SK-N-SH treated with all-trans-retinoic acid at 6 μM for 48 hours (cell line): ENCODE measurements around the gene RBFOX2.

Experiments
- ATAC-seq: fragments of 200-7000 bp; cut with Tn5 transposase; 3 replicates; pipeline ENCODE4 v1.9.1; 2020; ENCODE audit warnings: mild to moderate bottlenecking, moderate library complexity
- ARNTL ChIP-seq: fragments of 450-650 bp; formaldehyde crosslinking; IDR thresholded peaks from 2 replicates; pipeline ENCODE4 v1.5.0; 2020; ENCODE audit warnings: low read depth, mild to moderate bottlenecking, moderate library complexity, borderline replicate concordance
- BACH2 ChIP-seq: fragments of 250-450 bp; sonication (Bioruptor Pico); IDR thresholded peaks from 2 replicates; pipeline ENCODE4 v1.9.0; 2021; ENCODE audit warnings: mild to moderate bottlenecking, borderline replicate concordance
- GLIS3 ChIP-seq: fragments of 250-450 bp; sonication (Bioruptor Pico); IDR thresholded peaks from 2 replicates; pipeline ENCODE4 v1.5.0; 2020; ENCODE audit warnings: mild to moderate bottlenecking, moderate library complexity
- ISL1 ChIP-seq: fragments of 250-450 bp; sonication (Bioruptor Pico); IDR thresholded peaks from 2 replicates; pipeline ENCODE4 v2.1.2; 2022; ENCODE audit warnings: mild to moderate bottlenecking, moderate library complexity
- OSR1 ChIP-seq: fragments of 250-450 bp; sonication (Bioruptor Pico); IDR thresholded peaks from 2 replicates; pipeline ENCODE4 v1.8.0; 2022; ENCODE audit warnings: moderate library complexity, mild to moderate bottlenecking, inconsistent platforms
- PPARA ChIP-seq: fragments of 250-450 bp; sonication (Bioruptor Pico); IDR thresholded peaks from 2 replicates; pipeline ENCODE4 v1.5.0; 2020; ENCODE audit warnings: mild to moderate bottlenecking, borderline replicate concordance
- RARB ChIP-seq: fragments of 250-450 bp; sonication (Bioruptor Pico); IDR thresholded peaks from 2 replicates; pipeline ENCODE4 v1.8.0; 2021; ENCODE audit warnings: mild to moderate bottlenecking, moderate library complexity
- SNAI2 ChIP-seq: fragments of 250-450 bp; sonication (Bioruptor Pico); IDR thresholded peaks from 2 replicates; pipeline ENCODE4 v1.5.0; 2020; ENCODE audit warnings: mild to moderate bottlenecking, moderate library complexity
- TOX ChIP-seq: fragments of 250-450 bp; sonication (Bioruptor Pico); IDR thresholded peaks from 2 replicates; pipeline ENCODE4 v1.8.0; 2021; ENCODE audit warnings: mild to moderate bottlenecking, moderate library complexity, borderline replicate concordance
- ZFP3 ChIP-seq: fragments of 250-450 bp; sonication (Bioruptor Pico); IDR thresholded peaks from 2 replicates; pipeline ENCODE4 v1.5.0; 2020; ENCODE audit warnings: mild to moderate bottlenecking, moderate library complexity
- ZNF565 ChIP-seq: fragments of 450-650 bp; formaldehyde crosslinking; conservative IDR thresholded peaks from 2 replicates; pipeline ENCODE4 v1.5.0; 2020; ENCODE audit warnings: low read depth, mild to moderate bottlenecking, moderate library complexity
- ZNF70 ChIP-seq: fragments of 450-650 bp; formaldehyde crosslinking; IDR thresholded peaks from 2 replicates; pipeline ENCODE4 v1.5.0; 2020; ENCODE audit warnings: mild to moderate bottlenecking, moderate library complexity
- ZNF8 ChIP-seq: fragments of 450-650 bp; formaldehyde crosslinking; IDR thresholded peaks from 2 replicates; pipeline ENCODE4 v1.5.0; 2020; ENCODE audit warnings: mild to moderate bottlenecking, moderate library complexity
- TF ChIP-seq, protein P1 (sequence below): fragments of 250-450 bp; sonication (Bioruptor Pico); IDR thresholded peaks from 2 replicates; pipeline ENCODE4 v1.5.1; 2021; ENCODE audit warnings: mild to moderate bottlenecking, moderate library complexity
- TF ChIP-seq, protein P2 (sequence below): fragments of 250-450 bp; sonication (Bioruptor Pico); IDR thresholded peaks from 2 replicates; pipeline ENCODE4 v1.8.0; 2020; ENCODE audit warnings: mild to moderate bottlenecking, moderate library complexity, borderline replicate concordance
- TF ChIP-seq, protein P3 (sequence below): fragments of 250-450 bp; sonication (Bioruptor Pico); IDR thresholded peaks from 2 replicates; pipeline ENCODE4 v1.5.1; 2020; ENCODE audit warnings: low read depth, mild to moderate bottlenecking, moderate library complexity
- TF ChIP-seq, protein P4 (sequence below): fragments of 250-450 bp; sonication (Bioruptor Pico); IDR thresholded peaks from 2 replicates; pipeline ENCODE4 v1.5.0; 2020; ENCODE audit warnings: mild to moderate bottlenecking, moderate library complexity
- TF ChIP-seq, protein P5 (sequence below): fragments of 250-450 bp; sonication (Bioruptor Pico); IDR thresholded peaks from 2 replicates; pipeline ENCODE4 v1.8.0; 2021; ENCODE audit warnings: low read depth, mild to moderate bottlenecking, moderate library complexity, borderline replicate concordance

RBFOX2 gene

DNA sequence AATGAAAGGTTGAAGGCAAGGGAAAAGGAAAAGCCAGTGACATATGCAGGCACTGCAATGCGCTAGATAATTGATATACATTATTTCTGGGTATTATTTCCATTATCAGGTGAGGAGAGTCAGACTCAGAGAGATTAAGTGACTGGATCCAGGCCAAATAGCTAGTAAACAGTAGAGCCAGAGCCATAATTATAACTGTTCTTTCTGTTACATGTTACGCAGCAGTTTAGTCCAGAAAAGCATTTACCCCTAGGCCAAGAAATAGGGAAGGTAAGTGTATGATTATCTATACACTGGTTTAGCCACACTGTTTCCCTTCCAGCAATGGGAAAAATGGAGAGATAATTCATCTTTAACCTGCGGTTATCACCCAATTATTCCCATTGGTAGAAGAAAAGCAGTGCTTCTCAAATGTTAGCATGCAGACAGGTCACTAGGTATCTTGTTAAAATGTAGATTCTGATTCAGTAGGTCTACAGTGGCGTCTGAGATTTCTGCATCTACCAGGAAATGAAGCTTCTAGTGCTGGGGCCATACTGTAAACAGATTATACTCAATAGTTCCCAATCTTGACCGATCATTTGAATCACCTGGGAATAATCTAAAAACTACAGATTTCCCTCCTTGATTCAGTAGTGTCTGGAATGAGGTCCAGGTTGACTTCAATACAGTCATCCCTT is 69.4 kb downstream of the RBFOX2 start:
- no peak for ATAC-seq
- TF ChIP-seq, protein P1, sequence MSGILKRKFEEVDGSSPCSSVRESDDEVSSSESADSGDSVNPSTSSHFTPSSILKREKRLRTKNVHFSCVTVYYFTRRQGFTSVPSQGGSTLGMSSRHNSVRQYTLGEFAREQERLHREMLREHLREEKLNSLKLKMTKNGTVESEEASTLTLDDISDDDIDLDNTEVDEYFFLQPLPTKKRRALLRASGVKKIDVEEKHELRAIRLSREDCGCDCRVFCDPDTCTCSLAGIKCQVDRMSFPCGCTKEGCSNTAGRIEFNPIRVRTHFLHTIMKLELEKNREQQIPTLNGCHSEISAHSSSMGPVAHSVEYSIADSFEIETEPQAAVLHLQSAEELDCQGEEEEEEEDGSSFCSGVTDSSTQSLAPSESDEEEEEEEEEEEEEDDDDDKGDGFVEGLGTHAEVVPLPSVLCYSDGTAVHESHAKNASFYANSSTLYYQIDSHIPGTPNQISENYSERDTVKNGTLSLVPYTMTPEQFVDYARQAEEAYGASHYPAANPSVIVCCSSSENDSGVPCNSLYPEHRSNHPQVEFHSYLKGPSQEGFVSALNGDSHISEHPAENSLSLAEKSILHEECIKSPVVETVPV (CRISPR knock-in tag) = no peak
- TF ChIP-seq GLIS3 (CRISPR knock-in tag) = no peak
- no peak for TF ChIP-seq ZFP3 (CRISPR knock-in tag)
- no peak for TF ChIP-seq ZNF565 (CRISPR knock-in tag)
- no peak for TF ChIP-seq SNAI2 (CRISPR knock-in tag)
- no peak for TF ChIP-seq OSR1 (CRISPR knock-in tag)
- TF ChIP-seq ZNF70 (CRISPR knock-in tag) = no peak
- TF ChIP-seq, protein P2, sequence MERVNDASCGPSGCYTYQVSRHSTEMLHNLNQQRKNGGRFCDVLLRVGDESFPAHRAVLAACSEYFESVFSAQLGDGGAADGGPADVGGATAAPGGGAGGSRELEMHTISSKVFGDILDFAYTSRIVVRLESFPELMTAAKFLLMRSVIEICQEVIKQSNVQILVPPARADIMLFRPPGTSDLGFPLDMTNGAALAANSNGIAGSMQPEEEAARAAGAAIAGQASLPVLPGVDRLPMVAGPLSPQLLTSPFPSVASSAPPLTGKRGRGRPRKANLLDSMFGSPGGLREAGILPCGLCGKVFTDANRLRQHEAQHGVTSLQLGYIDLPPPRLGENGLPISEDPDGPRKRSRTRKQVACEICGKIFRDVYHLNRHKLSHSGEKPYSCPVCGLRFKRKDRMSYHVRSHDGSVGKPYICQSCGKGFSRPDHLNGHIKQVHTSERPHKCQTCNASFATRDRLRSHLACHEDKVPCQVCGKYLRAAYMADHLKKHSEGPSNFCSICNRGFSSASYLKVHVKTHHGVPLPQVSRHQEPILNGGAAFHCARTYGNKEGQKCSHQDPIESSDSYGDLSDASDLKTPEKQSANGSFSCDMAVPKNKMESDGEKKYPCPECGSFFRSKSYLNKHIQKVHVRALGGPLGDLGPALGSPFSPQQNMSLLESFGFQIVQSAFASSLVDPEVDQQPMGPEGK (CRISPR knock-in tag) = no peak
- TF ChIP-seq, protein P3, sequence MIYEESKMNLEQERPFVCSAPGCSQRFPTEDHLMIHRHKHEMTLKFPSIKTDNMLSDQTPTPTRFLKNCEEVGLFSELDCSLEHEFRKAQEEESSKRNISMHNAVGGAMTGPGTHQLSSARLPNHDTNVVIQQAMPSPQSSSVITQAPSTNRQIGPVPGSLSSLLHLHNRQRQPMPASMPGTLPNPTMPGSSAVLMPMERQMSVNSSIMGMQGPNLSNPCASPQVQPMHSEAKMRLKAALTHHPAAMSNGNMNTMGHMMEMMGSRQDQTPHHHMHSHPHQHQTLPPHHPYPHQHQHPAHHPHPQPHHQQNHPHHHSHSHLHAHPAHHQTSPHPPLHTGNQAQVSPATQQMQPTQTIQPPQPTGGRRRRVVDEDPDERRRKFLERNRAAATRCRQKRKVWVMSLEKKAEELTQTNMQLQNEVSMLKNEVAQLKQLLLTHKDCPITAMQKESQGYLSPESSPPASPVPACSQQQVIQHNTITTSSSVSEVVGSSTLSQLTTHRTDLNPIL (CRISPR knock-in tag) = no peak

DNA sequence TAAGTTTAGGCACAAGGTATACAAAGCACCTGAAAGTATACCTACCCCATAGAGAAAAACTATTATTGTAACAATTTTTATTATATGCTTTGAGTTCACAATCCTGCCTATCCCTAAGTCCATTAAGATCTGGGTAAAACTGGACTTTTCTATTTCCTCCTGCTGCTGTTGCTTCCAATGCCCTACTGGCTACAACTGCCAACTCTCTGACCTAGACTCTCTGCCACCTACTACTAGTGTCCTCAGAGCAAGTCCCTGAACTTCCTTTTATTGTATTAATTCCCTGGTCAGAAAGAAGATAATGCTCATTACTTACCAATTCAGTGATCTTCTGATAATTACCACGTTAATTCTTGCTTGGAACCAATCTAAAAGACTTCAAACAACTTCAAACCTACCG is 70.3 kb downstream of the RBFOX2 start:
- TF ChIP-seq PPARA (CRISPR knock-in tag) = no peak
- no peak for TF ChIP-seq ARNTL (CRISPR knock-in tag)
- TF ChIP-seq ZNF8 = no peak
- no peak for TF ChIP-seq ISL1 (CRISPR knock-in tag)
- no peak for TF ChIP-seq ZFP3 (CRISPR knock-in tag)
- no peak for TF ChIP-seq TOX (CRISPR knock-in tag)
- TF ChIP-seq, protein P2 (CRISPR knock-in tag) = no peak
- TF ChIP-seq, protein P4, sequence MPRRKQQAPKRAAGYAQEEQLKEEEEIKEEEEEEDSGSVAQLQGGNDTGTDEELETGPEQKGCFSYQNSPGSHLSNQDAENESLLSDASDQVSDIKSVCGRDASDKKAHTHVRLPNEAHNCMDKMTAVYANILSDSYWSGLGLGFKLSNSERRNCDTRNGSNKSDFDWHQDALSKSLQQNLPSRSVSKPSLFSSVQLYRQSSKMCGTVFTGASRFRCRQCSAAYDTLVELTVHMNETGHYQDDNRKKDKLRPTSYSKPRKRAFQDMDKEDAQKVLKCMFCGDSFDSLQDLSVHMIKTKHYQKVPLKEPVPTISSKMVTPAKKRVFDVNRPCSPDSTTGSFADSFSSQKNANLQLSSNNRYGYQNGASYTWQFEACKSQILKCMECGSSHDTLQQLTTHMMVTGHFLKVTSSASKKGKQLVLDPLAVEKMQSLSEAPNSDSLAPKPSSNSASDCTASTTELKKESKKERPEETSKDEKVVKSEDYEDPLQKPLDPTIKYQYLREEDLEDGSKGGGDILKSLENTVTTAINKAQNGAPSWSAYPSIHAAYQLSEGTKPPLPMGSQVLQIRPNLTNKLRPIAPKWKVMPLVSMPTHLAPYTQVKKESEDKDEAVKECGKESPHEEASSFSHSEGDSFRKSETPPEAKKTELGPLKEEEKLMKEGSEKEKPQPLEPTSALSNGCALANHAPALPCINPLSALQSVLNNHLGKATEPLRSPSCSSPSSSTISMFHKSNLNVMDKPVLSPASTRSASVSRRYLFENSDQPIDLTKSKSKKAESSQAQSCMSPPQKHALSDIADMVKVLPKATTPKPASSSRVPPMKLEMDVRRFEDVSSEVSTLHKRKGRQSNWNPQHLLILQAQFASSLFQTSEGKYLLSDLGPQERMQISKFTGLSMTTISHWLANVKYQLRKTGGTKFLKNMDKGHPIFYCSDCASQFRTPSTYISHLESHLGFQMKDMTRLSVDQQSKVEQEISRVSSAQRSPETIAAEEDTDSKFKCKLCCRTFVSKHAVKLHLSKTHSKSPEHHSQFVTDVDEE = no peak
- TF ChIP-seq, protein P1 (CRISPR knock-in tag) = no peak
- TF ChIP-seq BACH2 = no peak
- TF ChIP-seq RARB (CRISPR knock-in tag) = no peak
- no peak for ATAC-seq

DNA sequence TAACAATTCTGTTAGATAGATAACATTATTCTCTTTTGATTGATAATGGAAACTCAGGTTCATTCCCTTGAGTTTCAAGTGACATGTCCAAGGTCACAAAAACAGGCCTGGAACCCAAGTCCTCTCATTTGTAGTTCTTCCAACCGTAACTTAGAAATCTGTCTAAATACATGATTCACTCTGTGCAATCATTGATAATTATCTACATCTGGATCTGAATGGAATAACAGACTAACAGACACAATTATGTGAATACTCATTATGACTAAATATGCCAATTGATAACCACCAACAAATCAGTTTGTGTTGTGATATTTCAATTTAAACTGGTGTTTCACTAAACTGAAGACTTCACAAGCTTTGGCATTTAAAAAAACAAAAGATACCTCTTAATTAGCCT is 71.0 kb downstream of the RBFOX2 start:
- ATAC-seq = no peak
- TF ChIP-seq ARNTL (CRISPR knock-in tag) (no peak), RARB (CRISPR knock-in tag) (no peak), ZNF70 (CRISPR knock-in tag) (no peak), ISL1 (CRISPR knock-in tag) (no peak), TOX (CRISPR knock-in tag) (no peak)
- TF ChIP-seq, protein P4 = no peak
- TF ChIP-seq, protein P5, sequence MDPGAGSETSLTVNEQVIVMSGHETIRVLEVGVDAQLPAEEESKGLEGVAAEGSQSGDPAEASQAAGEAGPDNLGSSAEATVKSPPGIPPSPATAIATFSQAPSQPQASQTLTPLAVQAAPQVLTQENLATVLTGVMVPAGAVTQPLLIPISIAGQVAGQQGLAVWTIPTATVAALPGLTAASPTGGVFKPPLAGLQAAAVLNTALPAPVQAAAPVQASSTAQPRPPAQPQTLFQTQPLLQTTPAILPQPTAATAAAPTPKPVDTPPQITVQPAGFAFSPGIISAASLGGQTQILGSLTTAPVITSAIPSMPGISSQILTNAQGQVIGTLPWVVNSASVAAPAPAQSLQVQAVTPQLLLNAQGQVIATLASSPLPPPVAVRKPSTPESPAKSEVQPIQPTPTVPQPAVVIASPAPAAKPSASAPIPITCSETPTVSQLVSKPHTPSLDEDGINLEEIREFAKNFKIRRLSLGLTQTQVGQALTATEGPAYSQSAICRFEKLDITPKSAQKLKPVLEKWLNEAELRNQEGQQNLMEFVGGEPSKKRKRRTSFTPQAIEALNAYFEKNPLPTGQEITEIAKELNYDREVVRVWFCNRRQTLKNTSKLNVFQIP (CRISPR knock-in tag) = no peak
- TF ChIP-seq, protein P2 (CRISPR knock-in tag) = no peak
